ENCODE data around the gene NEDD4L. TPM values are rescaled to one million over a fixed set of nuclear protein-coding genes. Genes with fewer than 3 reads are reported as not detected.

NEDD4L gene
- total RNA-seq, 1 donor from 2014 or later, result 95.9 TPM

GRCh38 chr18:58026395-58026794, 17.6 kb upstream of the NEDD4L start:
- TF ChIP-seq CTCF (conservative IDR thresholded peaks at IDR 0.05; ENCODE audit: low read depth, low read length), result no peak
- no peak for DNase-seq (ENCODE audit: low read depth)
- H3K4me3 ChIP-seq (ENCODE audit: low read depth, low read length), result no peak overlapping the region

- H3K4me3 ChIP-seq (ENCODE audit: low read depth, low read length), result no peak overlapping the region
- no peak for TF ChIP-seq CTCF (conservative IDR thresholded peaks at IDR 0.05; ENCODE audit: low read depth, low read length)
- DNase-seq (ENCODE audit: low read depth), result no peak
Observed at GRCh38 chr18:58026857-58027256, 17.2 kb upstream of the NEDD4L start.

DNA sequence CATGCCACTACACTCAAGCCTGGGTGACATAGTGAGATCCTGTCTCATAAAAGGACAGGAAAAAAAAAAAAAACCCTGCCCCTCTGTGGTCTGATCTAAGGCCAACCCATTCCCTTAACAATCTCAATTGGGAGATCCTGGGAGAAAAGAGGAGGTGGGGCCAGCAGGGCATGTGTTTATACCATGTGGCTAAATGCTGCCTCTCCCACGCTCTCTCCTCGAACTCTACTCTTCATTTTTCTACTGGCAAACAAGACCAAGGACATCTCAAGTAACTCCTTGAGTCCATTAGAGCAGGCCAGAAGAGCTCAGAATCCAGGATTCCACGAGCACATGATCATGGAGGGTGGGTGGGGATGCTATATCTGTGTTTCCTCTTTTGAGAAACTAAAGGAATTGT, 16.7 kb upstream of the NEDD4L start:
- no peak for TF ChIP-seq CTCF (conservative IDR thresholded peaks at IDR 0.05; ENCODE audit: low read depth, low read length)
- no peak for DNase-seq (ENCODE audit: low read depth)
- H3K4me3 ChIP-seq (ENCODE audit: low read depth, low read length), result no peak overlapping the region

- H3K4me3 ChIP-seq (ENCODE audit: low read depth, low read length), result no peak overlapping the region
- DNase-seq (ENCODE audit: low read depth), result no peak
- no peak for TF ChIP-seq CTCF (conservative IDR thresholded peaks at IDR 0.05; ENCODE audit: low read depth, low read length)
Observed at GRCh38 chr18:58028109-58028784, 15.8 kb upstream of the NEDD4L start.

GRCh38 chr18:58032233-58032632, 11.8 kb upstream of the NEDD4L start:
- no peak overlapping the region for H3K4me3 ChIP-seq (ENCODE audit: low read depth, low read length)
- DNase-seq (ENCODE audit: low read depth), result no peak
- TF ChIP-seq CTCF (conservative IDR thresholded peaks at IDR 0.05; ENCODE audit: low read depth, low read length), result no peak

DNA sequence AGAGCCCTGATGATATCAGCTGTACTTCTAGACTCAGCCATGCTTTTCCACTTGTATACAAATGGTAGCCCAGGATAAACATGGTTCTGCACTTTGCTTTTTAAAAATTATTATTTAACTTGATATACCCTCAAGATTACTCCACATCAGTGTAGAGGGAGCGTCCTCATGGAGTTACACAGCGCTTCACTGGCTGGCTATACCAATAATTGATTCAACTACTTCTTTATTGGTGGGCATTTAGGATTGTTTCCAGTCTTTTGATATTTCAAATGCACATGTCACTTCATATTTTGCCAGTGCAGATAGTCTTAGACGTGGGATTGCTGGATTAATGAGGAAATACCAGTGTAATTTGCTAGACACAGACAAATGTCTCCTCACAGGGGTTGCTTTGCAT, 10.8 kb upstream of the NEDD4L start:
- no peak overlapping the region for H3K4me3 ChIP-seq (ENCODE audit: low read depth, low read length)
- DNase-seq (ENCODE audit: low read depth), result no peak
- TF ChIP-seq CTCF (conservative IDR thresholded peaks at IDR 0.05; ENCODE audit: low read depth, low read length), result no peak

GRCh38 chr18:58034370-58034769, 9.7 kb upstream of the NEDD4L start:
- no peak for TF ChIP-seq CTCF (conservative IDR thresholded peaks at IDR 0.05; ENCODE audit: low read depth, low read length)
- no peak overlapping the region for H3K4me3 ChIP-seq (ENCODE audit: low read depth, low read length)
- DNase-seq (ENCODE audit: low read depth), result no peak

All from epithelial cell of proximal tubule (primary cell).